Measurements from ENCODE around the gene TBX18. TPM values are rescaled to one million over a fixed set of nuclear protein-coding genes. Genes with fewer than 3 reads are reported as not detected.

The TBX18 gene
- total and polyA plus RNA-seq, 2 of the 4 experiments (the other 2 are of a cell fraction): 0.86 to 1.3 TPM

DNA sequence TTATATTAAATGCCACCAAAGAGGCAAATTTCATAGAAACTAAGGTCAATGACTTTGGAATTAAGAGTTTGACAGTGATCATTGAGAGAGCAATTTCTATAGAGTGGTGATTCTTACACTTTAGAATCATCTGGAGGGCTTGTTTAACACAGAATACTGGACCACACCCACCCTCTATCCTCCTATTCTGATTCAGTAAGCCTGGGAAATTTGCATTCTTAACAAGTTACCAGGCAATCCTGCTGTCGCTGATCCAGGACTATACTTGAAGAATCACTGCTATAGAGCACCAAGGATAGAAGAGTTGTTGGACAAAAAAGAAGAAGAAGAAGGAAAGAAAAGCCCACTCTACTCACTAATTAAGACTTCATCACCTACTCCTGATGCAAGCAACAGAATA, 21.3 kb upstream of the TBX18 start:
- H3K27ac ChIP-seq (ENCODE audit: insufficient read depth, low read length): no peak overlapping the region
- no peak overlapping the region for H3K9ac ChIP-seq (ENCODE audit: low read depth, low read length)
- H3K9me3 ChIP-seq (ENCODE audit: control insufficient read depth, insufficient read depth, low read length): no peaks in the 10 kb centered on the region
- H2AK9ac ChIP-seq (replicated peaks; ENCODE audit: low read depth, low read length, poor library complexity): no peak overlapping the region
- no peak overlapping the region for H3K4me3 ChIP-seq (ENCODE audit: insufficient read depth, low read depth, low read length)
- CTCF ChIA-PET: no interaction called here
- H3K56ac ChIP-seq (ENCODE audit: extremely low read depth, insufficient read depth, low read length): no peak overlapping the region
- H3K79me1 ChIP-seq (ENCODE audit: low read depth in 1 of 2, low read length in 2 of 2): no peaks in the 10 kb centered on the region
- DNase-seq (no peak), ATAC-seq (ENCODE audit: low read depth) (no peak)
- dilution Hi-C loops (cut with HindIII; ENCODE audit: low sequenced_read_pairs, unreplicated experiment): no loop called here
- no peak overlapping the region for H2BK15ac ChIP-seq (ENCODE audit: low read depth, low read length)
- WGBS, 2 experiments (ENCODE audit: extremely low coverage in 2 of 2, insufficient read length in 1 of 2): no CpG with 5 or more reads among the region's 1 CpG
- no peaks in the 10 kb centered on the region for H3K4me1 ChIP-seq (ENCODE audit: control insufficient read depth, insufficient read depth, low read length)
- no peak overlapping the region for H3K18ac ChIP-seq (ENCODE audit: low read depth, low read length)
- H2AFZ ChIP-seq (replicated peaks; ENCODE audit: low read length, poor library complexity): no peak overlapping the region
- no peak overlapping the region for H2AK5ac ChIP-seq (ENCODE audit: low read depth, low read length)
- TF ChIP-seq, protein P1, sequence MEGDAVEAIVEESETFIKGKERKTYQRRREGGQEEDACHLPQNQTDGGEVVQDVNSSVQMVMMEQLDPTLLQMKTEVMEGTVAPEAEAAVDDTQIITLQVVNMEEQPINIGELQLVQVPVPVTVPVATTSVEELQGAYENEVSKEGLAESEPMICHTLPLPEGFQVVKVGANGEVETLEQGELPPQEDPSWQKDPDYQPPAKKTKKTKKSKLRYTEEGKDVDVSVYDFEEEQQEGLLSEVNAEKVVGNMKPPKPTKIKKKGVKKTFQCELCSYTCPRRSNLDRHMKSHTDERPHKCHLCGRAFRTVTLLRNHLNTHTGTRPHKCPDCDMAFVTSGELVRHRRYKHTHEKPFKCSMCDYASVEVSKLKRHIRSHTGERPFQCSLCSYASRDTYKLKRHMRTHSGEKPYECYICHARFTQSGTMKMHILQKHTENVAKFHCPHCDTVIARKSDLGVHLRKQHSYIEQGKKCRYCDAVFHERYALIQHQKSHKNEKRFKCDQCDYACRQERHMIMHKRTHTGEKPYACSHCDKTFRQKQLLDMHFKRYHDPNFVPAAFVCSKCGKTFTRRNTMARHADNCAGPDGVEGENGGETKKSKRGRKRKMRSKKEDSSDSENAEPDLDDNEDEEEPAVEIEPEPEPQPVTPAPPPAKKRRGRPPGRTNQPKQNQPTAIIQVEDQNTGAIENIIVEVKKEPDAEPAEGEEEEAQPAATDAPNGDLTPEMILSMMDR (conservative IDR thresholded peaks at IDR 0.05; ENCODE audit: low read depth, low read length): no peak
- TF ChIP-seq MAZ (IDR thresholded peaks at IDR 0.05; ENCODE audit: borderline replicate concordance, low read depth, low read length): no peak
- TF ChIP-seq RCOR1 (IDR thresholded peaks at IDR 0.05; ENCODE audit: insufficient replicate concordance, low read length): no peak
- no peak for TF ChIP-seq MXI1 (IDR thresholded peaks at IDR 0.05; ENCODE audit: borderline replicate concordance, low read depth, low read length)
- TF ChIP-seq SMC3 (IDR thresholded peaks at IDR 0.05; ENCODE audit: low read depth, low read length): no peak
- TF ChIP-seq CEBPB (IDR thresholded peaks at IDR 0.05; ENCODE audit: low read depth, low read length): no peak
- TF ChIP-seq RAD21 (IDR thresholded peaks at IDR 0.05; ENCODE audit: low read length): no peak
- no peak for TF ChIP-seq BHLHE40 (IDR thresholded peaks at IDR 0.05; ENCODE audit: low read depth, low read length)
- TF ChIP-seq POLR2A (IDR thresholded peaks at IDR 0.05; ENCODE audit: low read depth, low read length): no peak
- TF ChIP-seq, protein P2, sequence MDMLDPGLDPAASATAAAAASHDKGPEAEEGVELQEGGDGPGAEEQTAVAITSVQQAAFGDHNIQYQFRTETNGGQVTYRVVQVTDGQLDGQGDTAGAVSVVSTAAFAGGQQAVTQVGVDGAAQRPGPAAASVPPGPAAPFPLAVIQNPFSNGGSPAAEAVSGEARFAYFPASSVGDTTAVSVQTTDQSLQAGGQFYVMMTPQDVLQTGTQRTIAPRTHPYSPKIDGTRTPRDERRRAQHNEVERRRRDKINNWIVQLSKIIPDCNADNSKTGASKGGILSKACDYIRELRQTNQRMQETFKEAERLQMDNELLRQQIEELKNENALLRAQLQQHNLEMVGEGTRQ (IDR thresholded peaks at IDR 0.05; ENCODE audit: low read depth, low read length): no peak
- TF ChIP-seq, protein P3, sequence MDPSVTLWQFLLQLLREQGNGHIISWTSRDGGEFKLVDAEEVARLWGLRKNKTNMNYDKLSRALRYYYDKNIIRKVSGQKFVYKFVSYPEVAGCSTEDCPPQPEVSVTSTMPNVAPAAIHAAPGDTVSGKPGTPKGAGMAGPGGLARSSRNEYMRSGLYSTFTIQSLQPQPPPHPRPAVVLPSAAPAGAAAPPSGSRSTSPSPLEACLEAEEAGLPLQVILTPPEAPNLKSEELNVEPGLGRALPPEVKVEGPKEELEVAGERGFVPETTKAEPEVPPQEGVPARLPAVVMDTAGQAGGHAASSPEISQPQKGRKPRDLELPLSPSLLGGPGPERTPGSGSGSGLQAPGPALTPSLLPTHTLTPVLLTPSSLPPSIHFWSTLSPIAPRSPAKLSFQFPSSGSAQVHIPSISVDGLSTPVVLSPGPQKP (IDR thresholded peaks at IDR 0.05; ENCODE audit: borderline replicate concordance, low read depth, low read length): no peak
- TF ChIP-seq NFE2L2 (IDR thresholded peaks at IDR 0.05; ENCODE audit: low read depth, low read length): no peak
- TF ChIP-seq FOS (IDR thresholded peaks at IDR 0.05; ENCODE audit: low read depth, low read length): no peak
- no peak for TF ChIP-seq RFX5 (IDR thresholded peaks at IDR 0.05; ENCODE audit: low read depth, low read length)
- TF ChIP-seq MAFK (IDR thresholded peaks at IDR 0.05; ENCODE audit: low read depth, low read length): no peak
- no peak for TF ChIP-seq CHD1 (IDR thresholded peaks at IDR 0.05; ENCODE audit: low read depth, low read length)
- no peak overlapping the region for H3K4me2 ChIP-seq (ENCODE audit: low read depth, low read length)
- no peak overlapping the region for H3K23ac ChIP-seq (ENCODE audit: low read depth, low read length)
- POLR2A ChIA-PET (ENCODE audit: unreplicated experiment): no interaction called here
- no peak overlapping the region for H2BK120ac ChIP-seq (ENCODE audit: low read depth, low read length)
- intact Hi-C loops (cut with micrococcal nuclease): no loop called here
- H4K5ac ChIP-seq (ENCODE audit: low read depth, low read length): no peak overlapping the region
- H3K14ac ChIP-seq (replicated peaks; ENCODE audit: low read depth, low read length): no peak overlapping the region
- H3K36me3 ChIP-seq (ENCODE audit: control insufficient read depth, insufficient read depth, low read length): no peaks in the 10 kb centered on the region
- H3K4ac ChIP-seq (ENCODE audit: low read depth, low read length): no peak overlapping the region
- no peaks in the 10 kb centered on the region for H3K9me1 ChIP-seq (ENCODE audit: insufficient read depth, low read length)
- no peaks in the 10 kb centered on the region for H3K27me3 ChIP-seq (ENCODE audit: control insufficient read depth, insufficient read depth, low read length)
- H2BK20ac ChIP-seq (ENCODE audit: low read depth, low read length): no peak overlapping the region
- H4K20me1 ChIP-seq (ENCODE audit: insufficient read depth, low read length): no peaks in the 10 kb centered on the region
- BruUV-seq (replicated peaks): no TSS peak
- no peak overlapping the region for H4K91ac ChIP-seq (ENCODE audit: insufficient read depth, low read depth, low read length)
- in situ Hi-C loops (cut with MboI; ENCODE audit: low sequenced_read_pairs): no loop called here
- no peak overlapping the region for H2BK5ac ChIP-seq (ENCODE audit: low read depth, low read length, poor library complexity, severe bottlenecking)
- H4K8ac ChIP-seq (ENCODE audit: low read depth in 2 of 2, low read length in 2 of 2): no peak overlapping the region
